Central memory CD4-positive, alpha-beta T cell (primary cell): ENCODE measurements around the gene SGTA.
"Not testable (repeated sequence)": the region's sequence is repeated elsewhere in the genome, so short reads cannot be mapped to it uniquely, and the experiment has no call there.

Experiments used
- DNase-seq: peaks from one replicate; pipeline ENCODE4 v3.0.0; 2022
- total RNA-seq, 3 experiments: gene quantifications; one replicate each; lab custom pipeline; 2026; lab: John Stamatoyannopoulos, UW

SGTA gene, protein sequence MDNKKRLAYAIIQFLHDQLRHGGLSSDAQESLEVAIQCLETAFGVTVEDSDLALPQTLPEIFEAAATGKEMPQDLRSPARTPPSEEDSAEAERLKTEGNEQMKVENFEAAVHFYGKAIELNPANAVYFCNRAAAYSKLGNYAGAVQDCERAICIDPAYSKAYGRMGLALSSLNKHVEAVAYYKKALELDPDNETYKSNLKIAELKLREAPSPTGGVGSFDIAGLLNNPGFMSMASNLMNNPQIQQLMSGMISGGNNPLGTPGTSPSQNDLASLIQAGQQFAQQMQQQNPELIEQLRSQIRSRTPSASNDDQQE
- 37.2 to 90.5 (median 45.2) reads per million in 3 experiments for total RNA-seq

DNA sequence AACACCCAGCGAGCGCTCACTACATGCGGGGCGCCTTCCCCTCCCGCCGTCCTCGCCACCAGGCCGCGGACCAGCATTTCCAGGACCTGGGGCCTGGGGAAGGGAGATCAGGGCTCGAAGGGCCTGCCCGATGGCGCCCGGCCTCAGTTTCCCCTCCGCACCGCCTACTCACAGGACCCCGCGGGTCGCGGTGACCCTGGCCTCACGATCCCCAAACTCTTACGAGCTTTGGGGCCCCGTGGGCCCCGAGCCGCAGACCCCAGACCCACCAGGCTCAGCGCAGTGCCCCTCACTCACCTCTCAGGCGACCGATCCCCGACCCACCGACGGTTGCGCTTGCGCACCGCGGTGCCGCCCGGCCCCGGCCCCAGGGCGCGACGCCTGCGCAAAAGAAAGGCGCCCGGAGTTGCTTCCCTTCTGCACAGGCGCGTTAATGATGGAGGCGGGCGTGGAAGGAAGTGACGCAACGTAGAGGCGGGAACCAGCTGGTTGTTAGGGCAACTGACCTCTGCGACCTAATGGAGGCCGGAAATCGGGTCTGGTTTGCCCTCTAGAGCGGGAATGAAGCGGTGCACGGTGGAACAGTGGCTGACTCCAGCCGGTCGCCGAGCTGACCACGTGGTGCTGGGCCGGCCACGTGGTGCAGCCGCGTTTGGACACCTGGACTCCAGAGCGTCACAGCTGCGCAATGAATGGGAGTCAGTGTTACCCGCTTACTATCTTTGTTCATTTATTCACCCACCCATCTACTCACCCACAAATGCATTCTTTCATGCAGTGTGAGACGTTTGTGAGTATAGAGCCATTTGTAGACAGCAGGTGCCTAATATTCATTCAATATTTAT lies at the start of gene SGTA:
SGTA (minus strand) TSS at position 338 of the 845 bp plus-strand sequence. CDS start 14,205 bp downstream, outside the sequence.
- peak; percentile 96 for DNase-seq

DNA sequence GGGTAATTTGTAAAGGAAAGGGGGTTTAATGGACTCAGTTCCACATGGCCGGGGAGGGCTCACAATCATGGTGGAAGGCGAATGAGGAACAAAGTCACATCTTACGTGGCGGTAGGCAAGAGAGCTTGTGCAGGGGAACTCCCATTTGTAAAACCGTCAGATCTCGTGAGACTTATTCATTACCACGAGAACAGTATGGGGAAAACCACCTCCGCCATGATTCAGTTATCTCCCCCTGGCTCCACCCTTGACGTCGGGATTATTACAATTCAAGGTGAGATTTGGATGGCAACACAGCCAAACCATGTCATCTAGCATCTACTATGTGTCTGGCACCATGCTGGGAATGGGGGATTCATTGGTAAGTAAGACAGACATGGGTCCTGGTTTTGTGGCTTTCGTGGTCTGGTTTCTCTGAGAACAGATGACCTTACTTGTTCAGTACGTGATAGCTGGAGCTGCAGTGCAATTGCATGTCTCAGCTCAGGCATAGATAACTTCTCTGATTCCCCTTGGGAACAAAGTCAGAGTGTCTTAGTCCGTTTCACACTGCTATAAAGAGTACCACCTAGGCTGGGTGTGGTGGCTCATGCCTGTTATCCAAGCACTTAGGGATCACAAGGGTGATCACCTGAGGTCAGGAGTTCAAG lies 44.9 kb upstream of the SGTA start:
- DNase-seq, result no peak

DNA sequence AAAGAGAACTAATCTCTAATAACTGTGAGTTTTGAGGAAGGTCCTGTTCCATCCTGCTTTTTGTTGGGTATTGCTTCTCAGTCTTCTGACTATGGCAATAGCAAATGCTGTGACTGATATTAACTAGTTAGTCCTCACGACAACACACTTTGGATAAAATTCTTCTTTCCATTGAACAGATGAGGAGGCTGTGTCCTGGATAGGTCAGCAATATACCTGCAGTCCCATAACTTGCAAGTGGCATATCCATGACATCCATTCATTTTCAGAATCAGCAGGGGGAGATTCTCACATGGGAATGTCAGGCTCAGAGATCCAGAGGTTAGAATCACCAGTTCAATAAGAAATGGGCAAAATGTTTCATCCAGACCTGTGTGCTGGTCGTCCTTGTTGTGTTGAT lies 43.9 kb upstream of the SGTA start:
- DNase-seq, result no peak

DNA sequence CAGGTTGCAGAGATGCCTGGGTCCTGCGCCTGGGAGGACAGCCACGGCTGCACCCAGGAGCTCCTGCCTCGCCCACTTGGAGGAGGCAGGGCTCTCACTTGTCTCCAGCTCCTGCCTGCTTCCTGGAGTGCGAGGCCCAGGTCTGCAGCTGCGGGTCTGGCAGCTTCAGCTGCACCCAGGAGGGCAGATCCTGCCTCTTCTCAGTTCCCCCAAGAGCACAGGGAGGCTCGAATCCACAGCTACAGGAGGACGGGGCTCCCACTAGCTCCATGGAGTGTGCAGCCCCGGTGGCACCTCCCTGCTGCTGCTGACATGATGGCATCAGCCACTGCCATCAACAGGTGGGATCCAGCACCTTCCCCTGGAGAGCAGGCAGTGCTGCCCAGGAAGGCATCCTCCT lies 41.1 kb upstream of the SGTA start:
- DNase-seq, result no peak

DNA sequence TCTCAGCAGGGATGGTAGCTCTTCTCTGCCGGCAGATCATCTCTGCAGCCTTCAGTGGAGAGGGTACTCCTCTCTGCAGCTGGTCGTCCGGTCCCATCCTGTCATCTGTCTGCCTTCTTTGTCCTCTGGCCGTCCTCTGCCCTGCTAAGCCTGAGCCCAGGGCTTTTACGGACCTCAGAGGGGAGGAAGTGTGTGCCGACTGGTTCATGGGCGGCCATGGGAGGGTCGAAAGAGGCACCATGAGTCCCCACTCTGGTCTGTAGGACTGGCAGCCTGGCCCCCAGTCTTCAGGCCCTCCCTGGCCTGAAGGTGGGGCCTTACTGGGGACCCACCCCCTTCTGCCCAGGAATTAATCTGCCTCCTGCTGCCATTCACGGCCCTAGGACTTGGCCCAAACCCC lies 40.6 kb upstream of the SGTA start:
- no peak for DNase-seq

DNA sequence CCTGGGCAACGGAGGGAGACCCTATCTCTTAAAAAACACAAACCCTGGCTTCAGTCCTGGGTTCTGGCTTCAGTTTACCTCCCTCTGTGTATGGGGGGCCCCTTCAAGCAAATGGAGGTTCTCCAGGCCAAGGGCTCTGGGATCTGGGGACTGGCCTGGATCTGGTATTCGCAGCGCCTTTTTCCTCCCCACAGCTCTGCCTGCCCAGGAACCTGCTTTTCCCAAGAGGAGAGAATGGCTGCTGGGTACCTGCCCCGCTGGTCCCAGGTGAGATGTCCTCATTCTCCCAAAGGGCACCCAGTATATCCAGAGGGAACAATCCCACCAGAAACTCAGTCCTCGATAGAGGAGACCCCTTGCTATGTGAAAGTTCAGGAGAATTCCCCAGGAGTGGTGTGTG lies 39.8 kb upstream of the SGTA start:
- DNase-seq, result no peak

DNA sequence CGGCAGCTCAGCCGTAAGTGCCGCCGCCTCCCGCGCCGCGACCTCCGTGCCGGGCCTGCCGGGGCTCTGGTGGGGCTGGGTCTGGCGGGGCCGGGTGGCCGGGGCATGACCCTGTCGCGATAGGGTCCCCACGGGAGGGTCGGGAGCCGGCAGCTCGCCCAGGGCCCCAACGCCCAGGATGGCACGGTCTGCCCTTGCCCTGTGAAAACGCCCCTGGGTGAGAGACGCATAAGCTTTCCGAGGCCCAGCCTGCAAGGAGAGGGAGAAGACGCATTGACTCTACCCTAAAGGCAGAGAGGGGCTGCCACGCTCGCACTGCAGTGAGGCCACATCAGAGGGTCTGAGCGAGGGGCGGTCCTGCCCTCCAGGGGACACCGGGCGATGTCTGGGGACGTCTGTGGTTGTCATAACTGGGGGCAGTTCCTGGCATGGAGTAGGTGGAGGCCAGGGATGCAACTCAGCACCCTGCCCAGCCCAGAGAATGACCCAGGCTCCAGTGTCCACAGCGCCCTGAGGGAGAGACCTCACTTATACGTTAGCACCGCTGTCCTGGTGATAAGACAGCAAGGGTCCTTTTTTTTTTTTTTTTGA lies 37.1 kb upstream of the SGTA start:
- no peak for DNase-seq

DNA sequence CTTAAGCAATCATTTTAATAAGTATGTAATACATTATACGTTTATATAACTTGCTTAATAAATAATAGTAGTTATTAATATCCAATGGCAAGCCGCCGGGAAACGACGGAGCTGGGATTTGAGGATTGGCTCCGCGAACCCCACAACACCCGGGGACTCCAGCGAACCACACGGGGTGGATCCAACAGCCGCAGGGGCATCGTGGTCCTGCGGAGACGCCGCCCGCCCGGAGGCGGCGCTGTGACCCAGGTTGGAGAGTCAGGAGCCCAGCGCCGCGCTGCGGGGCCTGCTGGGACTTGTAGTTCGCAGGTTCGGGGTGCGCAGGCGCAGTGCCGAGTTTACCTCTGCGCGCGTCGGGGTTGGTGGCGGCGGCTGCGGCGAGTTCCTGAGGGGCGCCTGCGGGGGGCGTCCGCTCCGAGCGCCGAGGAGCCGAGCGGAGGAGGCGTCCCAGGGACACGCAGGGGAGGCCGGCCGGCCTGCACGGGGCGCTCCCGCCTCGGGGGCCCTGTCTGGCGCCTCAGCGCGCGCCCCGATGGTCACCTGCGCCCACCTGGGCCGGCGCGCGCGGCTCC lies 36.6 kb upstream of the SGTA start, which contains the start of gene ZNF554:
ZNF554 (plus strand) TSS at position 329 of the 572 bp plus-strand sequence; CDS start at position 533, 204 bp downstream.
- peak; percentile 96 for DNase-seq

DNA sequence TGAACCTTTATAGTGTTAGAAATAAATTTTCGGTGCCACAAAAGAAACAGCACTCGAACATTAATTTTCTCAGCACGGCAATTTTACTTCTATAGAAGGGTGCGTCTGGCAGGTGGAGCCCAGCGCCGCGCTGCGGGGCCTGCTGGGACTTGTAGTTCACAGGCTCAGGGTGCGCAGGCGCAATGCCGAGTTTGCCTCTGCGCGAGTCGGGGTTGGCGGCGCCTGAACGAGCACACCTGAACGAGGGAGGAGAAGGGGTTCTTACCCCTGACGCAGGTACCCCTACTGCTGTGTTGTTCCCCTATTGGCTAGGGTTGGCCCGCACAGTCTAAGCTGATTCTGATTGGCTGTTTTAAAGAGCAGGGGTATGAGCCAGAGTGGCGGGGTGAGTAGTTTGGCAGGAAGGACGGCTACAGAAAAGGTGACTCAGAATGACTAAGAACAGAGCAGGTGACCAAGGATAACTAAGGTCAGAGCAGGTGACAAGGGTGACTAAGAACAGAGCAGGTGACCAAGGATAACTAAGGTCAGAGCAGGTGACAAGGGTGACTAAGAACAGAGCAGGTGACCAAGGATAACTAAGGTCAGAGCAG lies 34.3 kb upstream of the SGTA start:
- not testable (repeated sequence) for DNase-seq

DNA sequence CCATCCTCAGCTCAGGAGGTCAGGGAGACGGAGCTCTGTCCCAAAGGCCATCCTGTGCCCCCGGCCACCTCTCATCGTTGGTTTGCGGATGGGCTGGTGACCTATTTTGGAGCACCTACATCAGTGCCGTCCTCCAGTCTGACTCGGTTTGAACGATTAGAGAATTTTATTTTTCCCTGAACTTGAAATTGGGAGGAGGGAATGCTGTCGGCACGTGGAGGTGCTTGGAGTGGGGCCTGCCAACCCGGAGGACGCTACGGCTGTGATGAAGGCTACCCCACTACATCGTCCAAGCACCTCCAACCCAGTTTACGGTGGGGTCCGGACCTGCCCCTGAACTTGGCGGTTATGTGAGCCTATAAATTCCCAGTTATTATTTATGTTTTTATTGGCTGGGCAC lies 33.6 kb upstream of the SGTA start:
- no peak for DNase-seq

DNA sequence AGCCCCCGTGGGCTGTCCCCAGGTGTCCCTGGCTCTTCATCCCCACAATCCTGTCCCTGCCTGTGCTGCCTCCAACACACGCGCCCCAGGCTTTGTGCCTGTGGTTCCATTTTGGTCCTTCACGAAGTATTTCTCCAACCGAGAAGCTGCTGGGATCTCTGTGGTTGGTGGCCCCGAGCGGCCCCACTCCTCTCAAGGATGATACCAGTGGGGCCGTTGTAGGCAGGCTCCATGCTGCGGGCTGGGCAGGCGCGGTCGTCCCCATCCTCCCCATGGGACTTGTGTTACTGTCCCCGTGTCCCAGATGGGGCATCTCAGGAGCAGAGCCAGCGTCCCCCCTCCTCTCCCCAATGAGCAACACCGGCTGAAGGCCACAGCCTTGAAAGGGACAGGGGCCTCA lies 32.9 kb upstream of the SGTA start:
- no peak for DNase-seq

DNA sequence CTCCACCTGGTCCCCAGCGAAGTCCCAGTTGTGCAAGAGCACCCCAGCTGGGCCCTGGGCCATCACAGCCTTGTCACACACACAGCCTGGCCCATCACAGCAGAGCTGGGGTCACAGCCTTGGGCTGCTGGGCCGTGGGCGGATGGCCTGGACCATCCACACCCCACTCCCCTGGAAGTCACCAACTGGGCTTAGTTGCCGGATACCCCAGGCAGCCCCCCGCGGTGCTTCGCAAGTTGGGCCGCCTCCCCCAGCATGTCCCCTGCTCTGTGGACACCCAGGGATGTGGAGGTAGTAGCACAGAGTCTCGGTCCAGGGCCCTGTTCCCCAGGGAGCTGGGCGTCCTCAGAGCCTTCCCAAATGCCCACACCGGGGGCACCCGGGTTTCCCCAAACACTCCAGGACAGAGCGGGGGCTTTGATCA lies 32.1 kb upstream of the SGTA start:
- no peak for DNase-seq

DNA sequence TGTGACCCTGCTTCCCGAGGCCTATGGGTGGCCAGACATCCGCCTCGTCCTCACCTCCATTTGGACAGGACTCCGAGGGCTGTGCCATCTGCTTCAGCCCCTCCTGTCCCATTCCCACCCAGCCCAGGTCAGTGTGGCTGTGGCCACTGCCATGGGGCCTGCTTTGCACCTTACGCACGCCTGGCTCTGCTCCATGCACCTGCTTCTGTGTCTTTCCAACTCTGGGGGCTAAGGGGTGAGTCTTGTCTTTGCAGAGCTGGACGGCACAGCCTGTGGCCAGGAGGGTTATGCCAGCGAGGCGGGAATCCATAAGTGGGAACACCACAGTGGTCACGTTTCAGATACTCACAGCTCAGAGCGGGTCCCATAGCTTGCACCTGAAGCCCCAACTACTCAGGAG lies 31.4 kb upstream of the SGTA start:
- no peak for DNase-seq

DNA sequence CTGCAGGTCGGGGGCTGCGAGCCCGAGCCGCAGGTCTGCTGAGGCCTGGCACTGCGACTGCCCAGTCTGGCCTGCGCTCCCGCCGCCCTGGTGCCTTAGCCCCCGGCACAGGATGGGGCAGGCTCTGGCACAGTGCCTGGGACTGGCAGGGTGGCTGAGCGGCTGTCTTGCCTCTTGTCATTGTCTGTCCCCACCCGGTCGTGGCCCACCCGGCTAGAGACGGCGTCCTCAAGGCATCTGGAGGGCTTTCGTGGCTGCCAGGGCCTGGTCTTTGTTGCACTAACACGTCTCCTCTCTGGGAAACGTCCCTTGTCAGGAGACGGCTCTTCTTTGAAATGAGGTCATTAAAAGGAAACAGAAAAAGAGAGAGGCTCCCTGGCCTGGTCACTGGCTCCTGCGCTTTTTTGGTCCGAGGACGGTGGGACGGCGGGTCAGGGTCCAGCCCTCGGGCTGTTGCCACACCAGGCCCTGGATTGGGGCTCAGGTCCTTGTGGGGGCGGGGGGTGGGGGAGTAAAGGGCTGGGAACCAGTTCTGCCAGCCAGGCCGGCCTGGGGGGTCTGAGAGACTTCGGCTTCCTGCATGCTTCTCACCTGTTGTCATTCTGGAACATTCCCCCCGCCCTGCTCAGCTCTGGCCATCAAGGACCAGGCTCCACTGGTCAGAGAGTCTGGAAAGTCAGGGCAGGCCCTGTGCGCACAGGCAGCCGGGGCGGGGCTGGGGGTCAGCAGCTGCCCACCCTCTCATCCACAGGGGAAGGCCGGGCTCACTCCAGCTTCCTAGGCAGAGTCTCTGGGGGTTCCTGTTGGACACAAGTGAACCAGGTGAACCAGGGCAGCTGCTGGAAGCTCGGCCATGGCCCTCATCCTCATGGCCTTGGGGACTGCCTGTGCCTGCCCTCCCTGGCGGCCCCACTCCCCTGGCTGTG lies 30.4 kb upstream of the SGTA start:
- DNase-seq, result no peak

DNA sequence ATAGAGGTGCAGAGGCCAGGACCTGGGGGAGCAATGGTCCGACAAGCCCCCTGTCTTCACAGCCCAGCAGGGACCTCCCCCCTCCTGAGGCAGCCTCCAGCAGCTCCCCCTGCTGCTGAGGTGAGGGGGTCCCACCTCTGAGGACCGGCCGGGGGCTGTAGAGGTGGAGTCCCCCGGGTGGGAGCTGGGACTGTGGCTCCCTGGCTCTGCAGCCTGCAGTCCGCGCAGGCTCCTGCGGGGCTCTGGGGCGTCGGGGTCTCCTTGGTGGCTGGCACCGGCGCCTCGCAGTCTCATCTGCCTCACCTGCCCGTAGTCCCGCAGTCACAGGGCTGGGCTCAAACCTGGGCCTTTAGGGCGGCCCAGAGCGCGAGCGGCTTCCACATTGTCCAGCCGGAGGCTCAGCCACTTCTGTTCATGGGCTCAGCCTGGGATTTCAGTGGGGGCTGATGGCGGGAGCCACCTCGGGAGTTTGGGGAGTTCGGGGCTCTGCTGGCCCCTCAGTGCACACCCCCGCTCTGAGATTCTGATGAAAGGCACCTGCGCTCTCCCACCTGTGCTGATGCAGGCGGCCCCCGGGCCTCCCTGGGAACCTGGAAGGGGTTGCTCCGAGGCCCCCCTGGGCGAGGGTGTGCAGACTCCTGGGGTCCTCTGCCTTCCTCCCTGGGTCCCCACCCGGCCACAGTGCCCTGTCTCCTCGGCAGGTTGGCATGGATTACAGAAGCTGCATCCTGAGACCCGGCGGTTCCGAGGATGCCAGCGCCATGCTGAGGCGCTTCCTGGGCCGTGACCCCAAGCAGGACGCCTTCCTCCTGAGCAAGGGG lies 29.6 kb upstream of the SGTA start:
- no peak for DNase-seq

DNA sequence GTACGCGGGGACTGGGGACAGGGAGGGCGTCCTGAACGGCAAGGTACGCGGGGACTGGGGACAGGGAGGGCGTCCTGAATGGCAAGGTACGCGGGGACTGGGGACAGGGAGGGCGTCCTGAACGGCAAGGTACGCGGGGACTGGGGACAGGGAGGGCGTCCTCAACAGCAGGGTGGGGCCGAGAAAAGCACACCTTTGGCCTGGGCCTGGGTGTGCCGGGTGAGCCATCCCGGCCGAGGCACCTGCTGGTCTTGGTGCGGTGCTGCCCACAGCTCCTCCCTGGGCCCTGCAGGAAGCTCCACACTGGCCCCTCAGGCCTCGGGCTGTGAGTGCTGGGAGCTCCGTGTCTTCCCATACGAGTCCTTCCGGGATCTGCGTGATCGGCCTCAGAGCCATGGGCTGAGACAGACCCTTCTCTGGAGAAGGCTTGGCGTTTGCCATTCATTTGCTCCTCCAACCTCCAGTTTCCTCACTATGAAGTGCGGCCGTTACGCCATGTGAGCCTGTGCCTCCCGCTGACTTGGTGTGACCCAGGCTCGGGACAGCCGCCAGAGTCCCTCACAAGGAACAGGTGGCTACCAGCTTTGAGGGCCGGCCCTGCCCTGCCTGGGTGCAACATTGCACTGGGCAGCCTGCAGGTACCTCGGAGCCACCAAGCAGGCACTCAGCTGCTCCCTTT lies 28.8 kb upstream of the SGTA start:
- DNase-seq, result no peak

DNA sequence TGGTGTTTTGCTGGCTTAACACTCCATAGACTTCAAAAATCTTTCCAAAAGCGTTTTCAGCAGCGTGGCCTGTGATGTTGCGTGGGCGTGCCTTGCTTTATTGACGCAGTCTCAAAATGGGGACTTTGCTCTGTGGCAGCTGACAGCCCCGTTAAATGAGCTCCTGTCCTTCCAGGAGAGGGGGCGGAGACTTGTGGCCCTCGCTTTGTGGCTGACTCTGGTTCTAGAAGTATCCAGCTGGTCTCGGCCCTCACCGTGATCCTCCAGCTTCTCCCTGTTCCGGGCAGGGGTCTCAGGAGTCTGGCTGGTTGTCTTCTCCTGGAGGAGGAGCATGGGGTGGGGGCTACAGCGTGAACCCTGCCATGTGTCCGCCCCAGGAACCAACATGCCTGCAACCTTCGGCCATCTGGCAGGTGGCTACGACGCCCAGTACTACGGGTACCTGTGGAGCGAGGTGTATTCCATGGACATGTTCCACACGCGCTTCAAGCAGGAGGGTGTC lies 28.2 kb upstream of the SGTA start:
- no peak for DNase-seq

DNA sequence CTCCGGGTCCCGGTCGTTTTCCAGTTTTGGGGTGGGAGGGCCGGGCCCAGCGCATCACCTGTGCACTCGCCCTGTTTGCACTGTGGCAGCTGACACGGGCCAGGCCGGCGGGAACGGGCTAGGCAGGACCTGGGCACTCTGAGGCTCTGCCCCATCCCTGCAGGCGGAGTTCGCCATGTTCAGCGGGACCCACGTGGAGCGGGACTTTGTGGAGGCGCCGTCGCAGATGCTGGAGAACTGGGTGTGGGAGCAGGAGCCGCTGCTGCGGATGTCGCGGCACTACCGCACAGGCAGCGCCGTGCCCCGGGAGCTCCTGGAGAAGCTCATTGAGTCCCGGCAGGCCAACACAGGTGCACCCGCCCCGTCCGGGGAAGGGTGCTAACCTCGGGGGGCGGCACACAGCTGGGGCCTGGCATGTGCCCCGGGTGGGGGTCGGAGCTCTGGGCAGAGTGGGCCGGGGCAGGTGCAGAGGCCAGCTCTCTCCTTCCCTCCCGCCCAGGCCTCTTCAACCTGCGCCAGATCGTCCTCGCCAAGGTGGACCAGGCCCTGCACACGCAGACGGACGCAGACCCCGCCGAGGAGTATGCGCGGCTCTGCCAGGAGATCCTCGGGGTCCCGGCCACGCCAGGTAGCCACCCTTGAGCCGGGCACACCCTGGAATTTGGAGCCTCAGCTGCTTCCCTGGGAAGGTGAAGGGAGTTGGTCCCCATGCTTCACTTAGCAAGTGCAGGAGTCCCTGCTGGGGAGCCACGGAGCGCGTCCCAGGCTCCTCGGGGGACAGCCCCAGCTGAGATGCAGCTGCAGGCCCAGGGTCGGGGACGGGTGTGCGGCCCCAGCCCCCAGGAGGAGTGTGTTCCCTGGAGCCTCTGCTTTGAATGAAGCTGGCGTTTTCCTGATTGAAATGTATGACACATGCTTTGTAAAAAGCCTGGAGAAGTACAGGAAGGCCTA lies 27.3 kb upstream of the SGTA start:
- no peak for DNase-seq
